HepG2 (cell line): ENCODE data around the gene ZMIZ1. TPM values are rescaled to one million over a fixed set of nuclear protein-coding genes. Genes with fewer than 3 reads are reported as not detected.

ENCODE experiments used
- ATAC-seq: fragments of 200-7000 bp; cut with Tn5 transposase; 3 replicates; pipeline ENCODE4 v1.9.1; 2020; ENCODE audit warnings: mild to moderate bottlenecking, moderate library complexity
- BruUV-seq: library from RNA; stranded (reverse); fragments of 400-500 nt; replicated peaks from 2 replicates; lab custom pipeline; 2021; lab: Mats Ljungman, UMichigan
- CTCF ChIA-PET: fragments of 300-600 bp; formaldehyde crosslinking; extraction: SDS; loops from one replicate; lab custom pipeline; 2021; ENCODE audit warnings: low total read pairs, inconsistent platforms, low intra/inter-chr PET ratio; lab: Yijun Ruan, JAX
- POLR2A ChIA-PET: fragments of 350-600 bp; sonication (Branson Sonifier 250); formaldehyde crosslinking; loops from one replicate; lab custom pipeline; 2020; ENCODE audit warnings: antibody characterized with exemption, inconsistent platforms; lab: Yijun Ruan, JAX
- DNase-seq: peaks from one replicate; pipeline ENCODE4 v3.0.0-alpha.2; 2015; ENCODE audit warnings: low spot score
- FAIRE-seq: peaks from 3 replicates; lab custom pipeline; 2011; peaks lifted over from hg19 to GRCh38; lab: Jason Lieb, UNC
- H2AFZ ChIP-seq: one replicate; pipeline ENCODE4 v1.6.1; 2011; ENCODE audit warnings: low read length, inconsistent platforms
- H3K27ac ChIP-seq: fragments of 300-600 bp; 3 replicates; pipeline ENCODE4 v1.8.0; 2011; ENCODE audit warnings: mixed run types, mild to moderate bottlenecking, mixed read lengths, low read length, inconsistent platforms; ENCODE audit not compliant: insufficient read depth; ENCODE audit errors: extremely low read length
- H3K27me3 ChIP-seq, 2 experiments: fragments of 200-600 bp in 1 of 2; 2 replicates in 1 of 2; 3 replicates in 1 of 2; pipeline versions ENCODE4 v1.6.0 to v1.8.0; 2011; ENCODE audit warnings: low read length in 2 of 2, mild to moderate bottlenecking in 2 of 2, moderate library complexity in 2 of 2, inconsistent platforms in 1 of 2; ENCODE audit not compliant: insufficient read depth in 2 of 2, control insufficient read depth in 1 of 2
- H3K36me3 ChIP-seq, 2 experiments: fragments of 200-600 bp in 1 of 2; replicated peaks in 1 of 2; 2 replicates in 1 of 2; 3 replicates in 1 of 2; pipeline versions ENCODE4 v1.5.1 to v1.8.0; 2011; ENCODE audit warnings: low read length in 2 of 2, inconsistent platforms in 1 of 2; ENCODE audit not compliant: insufficient read depth in 2 of 2, control insufficient read depth in 1 of 2
- H3K4me1 ChIP-seq: 2 replicates; pipeline ENCODE4 v1.5.1; 2012; ENCODE audit warnings: low read length, inconsistent platforms; ENCODE audit not compliant: insufficient read depth
- H3K4me2 ChIP-seq: 2 replicates; pipeline ENCODE4 v1.6.0; 2011; ENCODE audit warnings: low read depth, low read length, inconsistent platforms
- H3K4me3 ChIP-seq, 3 experiments: fragments of 200-600 bp in 1 of 3; sonication (generic), shearing (Covaris generic) in 1 of 3; replicated peaks in 1 of 3; 2 replicates each; pipeline ENCODE4 v1.5.1; 2011 to 2016; ENCODE audit warnings: low read length in 3 of 3, inconsistent platforms in 2 of 3, low read depth in 2 of 3, mild to moderate bottlenecking in 2 of 3, control low read depth in 1 of 3, mixed read lengths in 1 of 3; ENCODE audit not compliant: insufficient read depth in 1 of 3
- H3K79me2 ChIP-seq: one replicate; pipeline ENCODE4 v1.6.1; 2011; ENCODE audit warnings: low read length, inconsistent platforms; ENCODE audit not compliant: insufficient read depth
- H3K9ac ChIP-seq: 2 replicates; pipeline ENCODE4 v1.6.0; 2011; ENCODE audit warnings: mild to moderate bottlenecking, low read depth, low read length, inconsistent platforms; ENCODE audit not compliant: insufficient read depth
- H3K9me3 ChIP-seq: 2 replicates; pipeline ENCODE4 v1.5.1; 2012; ENCODE audit warnings: mild to moderate bottlenecking, low read length
- H4K20me1 ChIP-seq: 2 replicates; pipeline ENCODE4 v1.6.0; 2011; ENCODE audit warnings: inconsistent platforms, mild to moderate bottlenecking, low read length, moderate library complexity; ENCODE audit not compliant: insufficient read depth
- ELF1 ChIP-seq: sonication (generic); formaldehyde crosslinking; IDR thresholded peaks from 2 replicates; pipeline ENCODE4 v1.4.0; 2020; ENCODE audit warnings: missing genetic modification reagents
- RBM22 ChIP-seq: fragments of 200-400 bp; formaldehyde crosslinking; optimal IDR thresholded peaks from 2 replicates; pipeline ENCODE3; 2017; ENCODE audit warnings: mild to moderate bottlenecking, low read length, moderate library complexity
- WGBS: methylation state at CpG from one replicate; pipeline ENCODE4 v1.1.6; 2017; ENCODE audit warnings: low lambda C conversion rate; 5-methylcytosine and 5-hydroxymethylcytosine counted together
- in situ Hi-C: cut with HindIII; loops from 2 replicates; pipeline ENCODE4 v1.10.0; 2017; ENCODE audit warnings: low pct_unique_long_range_greater_than_20kb; ENCODE audit not compliant: extremely low pct_ligation_motif_present
- intact Hi-C: fragments of 100-400 bp; cut with micrococcal nuclease; formaldehyde crosslinking; loops from one replicate; pipeline ENCODE4 v1.10.0; 2022; ENCODE audit not compliant: unreplicated experiment
- polyA plus RNA-seq, 8 experiments: library from polyadenylated mRNA; depleted of rRNA in 3 of 8; stranded (reverse) in 7 of 8; unstranded in 1 of 8; fragments of >200 nt; fragmentation: Illumina TruSeq in 4 of 8; extraction: Trizol in 4 of 8; gene quantifications; 2 replicates each; pipeline versions ENCODE4 v1.2.1 to v1.2.3, GENCODE V29; 2011 to 2016; ENCODE audit warnings: low read depth in 4 of 8, missing spikeins in 1 of 8, mixed read lengths in 1 of 8; ENCODE audit not compliant: insufficient read depth in 1 of 8
- total RNA-seq, 5 experiments: library from RNA; depleted of rRNA; stranded (reverse); fragments of >200 nt; fragmentation: Illumina TruSeq; extraction: Trizol; gene quantifications; 2 replicates each; pipeline ENCODE4 v1.2.3, GENCODE V29; 2016; ENCODE audit warnings: low read depth in 1 of 5
- TF ChIP-seq, protein P1 (sequence below): sonication (generic); formaldehyde crosslinking; IDR thresholded peaks from one replicate; pipeline ENCODE4 v1.5.1; 2020; ENCODE audit warnings: mild to moderate bottlenecking, missing genetic modification reagents; ENCODE audit errors: not compliant biosample characterization

The ZMIZ1 gene
- total and polyA plus RNA-seq, 2 of the 13 experiments (the other 11 are each of a cell fraction or from before 2014, with no cell fraction given) = 5.3 to 10.2 TPM

DNA sequence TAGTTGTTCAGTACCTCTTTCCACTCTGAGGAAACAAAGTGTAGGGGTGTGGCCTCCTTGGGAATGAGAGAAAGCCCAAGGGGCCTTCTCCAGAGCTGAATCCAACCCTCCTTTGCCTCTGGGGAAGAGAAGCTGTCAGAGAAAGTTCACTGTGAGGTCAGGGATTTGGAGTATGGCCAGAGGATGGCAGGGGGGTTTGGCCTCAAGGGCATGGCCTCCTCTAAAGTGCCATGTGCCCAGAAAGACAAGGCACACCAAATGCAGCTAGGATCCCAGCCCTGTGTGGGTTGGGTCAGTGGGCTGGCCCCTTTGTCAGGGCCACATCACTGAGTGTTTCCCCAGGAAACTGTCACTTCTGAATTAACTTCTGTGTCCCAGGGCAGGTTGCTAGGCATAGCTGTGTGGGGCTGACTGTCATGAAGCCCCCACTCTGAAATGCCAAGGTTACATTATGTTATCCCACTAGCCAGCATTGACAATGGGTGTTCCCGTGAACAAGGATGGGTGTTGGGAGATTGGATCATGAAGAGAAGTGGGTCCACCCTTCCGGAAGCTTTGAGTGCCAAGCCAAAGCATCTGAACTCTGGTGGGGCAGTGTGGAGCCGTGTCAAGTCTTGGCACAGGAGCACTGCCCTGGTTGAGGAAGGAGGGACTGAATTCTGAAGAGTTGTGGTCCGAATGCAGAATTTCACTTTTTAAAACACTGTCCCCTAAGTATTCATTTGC is 123.3 kb downstream of the ZMIZ1 start:
- WGBS = 90% methylated on average over 4 of the region's 4 CpGs

More for the DNA sequence above, 123.3 kb downstream of the ZMIZ1 start:
- intact Hi-C loops = loop anchor here (10.0 kb wide), 1 partner anchor 757 kb away; no protein-coding TSS in a partner anchor
- peaks cover 63% of the 10 kb centered on the region for H3K4me1 ChIP-seq
- H3K9me3 ChIP-seq = no peaks in the 10 kb centered on the region
- DNase-seq (no peak), FAIRE-seq (no peak), ATAC-seq (no peak)
- H3K27ac ChIP-seq = no peak overlapping the region
- TF ChIP-seq, protein P1, sequence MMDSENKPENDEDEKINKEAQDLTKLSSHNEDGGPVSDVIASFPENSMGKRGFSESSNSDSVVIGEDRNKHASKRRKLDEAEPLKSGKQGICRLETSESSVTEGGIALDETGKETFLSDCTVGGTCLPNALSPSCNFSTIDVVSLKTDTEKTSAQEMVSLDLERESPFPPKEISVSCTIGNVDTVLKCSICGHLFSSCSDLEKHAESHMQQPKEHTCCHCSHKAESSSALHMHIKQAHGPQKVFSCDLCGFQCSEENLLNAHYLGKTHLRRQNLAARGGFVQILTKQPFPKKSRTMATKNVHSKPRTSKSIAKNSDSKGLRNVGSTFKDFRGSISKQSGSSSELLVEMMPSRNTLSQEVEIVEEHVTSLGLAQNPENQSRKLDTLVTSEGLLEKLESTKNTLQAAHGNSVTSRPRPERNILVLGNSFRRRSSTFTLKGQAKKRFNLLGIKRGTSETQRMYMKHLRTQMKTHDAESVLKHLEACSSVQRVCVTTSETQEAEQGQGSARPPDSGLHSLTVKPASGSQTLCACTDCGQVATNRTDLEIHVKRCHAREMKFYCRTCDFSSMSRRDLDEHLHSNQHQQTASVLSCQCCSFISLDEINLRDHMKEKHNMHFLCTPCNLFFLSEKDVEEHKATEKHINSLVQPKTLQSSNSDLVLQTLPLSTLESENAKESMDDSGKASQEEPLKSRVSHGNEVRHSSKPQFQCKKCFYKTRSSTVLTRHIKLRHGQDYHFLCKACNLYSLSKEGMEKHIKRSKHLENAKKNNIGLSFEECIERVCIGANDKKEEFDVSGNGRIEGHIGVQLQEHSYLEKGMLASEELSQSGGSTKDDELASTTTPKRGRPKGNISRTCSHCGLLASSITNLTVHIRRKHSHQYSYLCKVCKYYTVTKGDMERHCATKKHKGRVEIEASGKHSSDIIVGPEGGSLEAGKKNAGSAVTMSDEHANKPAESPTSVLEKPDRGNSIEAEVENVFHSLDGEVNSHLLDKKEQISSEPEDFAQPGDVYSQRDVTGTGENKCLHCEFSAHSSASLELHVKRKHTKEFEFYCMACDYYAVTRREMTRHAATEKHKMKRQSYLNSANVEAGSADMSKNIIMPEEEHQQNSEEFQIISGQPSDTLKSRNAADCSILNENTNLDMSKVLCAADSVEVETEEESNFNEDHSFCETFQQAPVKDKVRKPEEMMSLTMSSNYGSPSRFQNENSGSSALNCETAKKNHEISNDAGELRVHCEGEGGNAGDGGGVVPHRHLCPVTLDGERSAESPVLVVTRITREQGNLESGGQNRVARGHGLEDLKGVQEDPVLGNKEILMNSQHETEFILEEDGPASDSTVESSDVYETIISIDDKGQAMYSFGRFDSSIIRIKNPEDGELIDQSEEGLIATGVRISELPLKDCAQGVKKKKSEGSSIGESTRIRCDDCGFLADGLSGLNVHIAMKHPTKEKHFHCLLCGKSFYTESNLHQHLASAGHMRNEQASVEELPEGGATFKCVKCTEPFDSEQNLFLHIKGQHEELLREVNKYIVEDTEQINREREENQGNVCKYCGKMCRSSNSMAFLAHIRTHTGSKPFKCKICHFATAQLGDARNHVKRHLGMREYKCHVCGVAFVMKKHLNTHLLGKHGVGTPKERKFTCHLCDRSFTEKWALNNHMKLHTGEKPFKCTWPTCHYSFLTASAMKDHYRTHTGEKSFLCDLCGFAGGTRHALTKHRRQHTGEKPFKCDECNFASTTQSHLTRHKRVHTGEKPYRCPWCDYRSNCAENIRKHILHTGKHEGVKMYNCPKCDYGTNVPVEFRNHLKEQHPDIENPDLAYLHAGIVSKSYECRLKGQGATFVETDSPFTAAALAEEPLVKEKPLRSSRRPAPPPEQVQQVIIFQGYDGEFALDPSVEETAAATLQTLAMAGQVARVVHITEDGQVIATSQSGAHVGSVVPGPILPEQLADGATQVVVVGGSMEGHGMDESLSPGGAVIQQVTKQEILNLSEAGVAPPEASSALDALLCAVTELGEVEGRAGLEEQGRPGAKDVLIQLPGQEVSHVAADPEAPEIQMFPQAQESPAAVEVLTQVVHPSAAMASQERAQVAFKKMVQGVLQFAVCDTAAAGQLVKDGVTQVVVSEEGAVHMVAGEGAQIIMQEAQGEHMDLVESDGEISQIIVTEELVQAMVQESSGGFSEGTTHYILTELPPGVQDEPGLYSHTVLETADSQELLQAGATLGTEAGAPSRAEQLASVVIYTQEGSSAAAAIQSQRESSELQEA (CRISPR knock-in tag) = no peak
- peak; percentile 38 for TF ChIP-seq RBM22
- no peak for TF ChIP-seq ELF1
- peaks cover 12% of the 10 kb centered on the region for H4K20me1 ChIP-seq
- in situ Hi-C loops = loop anchor here (25.0 kb wide), 1 partner anchor 105 kb away; no protein-coding TSS in a partner anchor
- H3K4me2 ChIP-seq = no peak overlapping the region
- no peaks in the 10 kb centered on the region for H3K27me3 ChIP-seq
- peaks cover 19 to 60% of the 10 kb centered on the region in 2 experiments for H3K36me3 ChIP-seq
- H2AFZ ChIP-seq = no peak overlapping the region
- no peak overlapping the region for H3K4me3 ChIP-seq
- BruUV-seq = no TSS peak
- no peaks in the 10 kb centered on the region for H3K79me2 ChIP-seq
- ChIA-PET CTCF (no interaction called here), POLR2A (interaction anchor here (1.4 kb wide), 1 partner anchor 35 kb away, joined by 3 read pairs; no protein-coding TSS in a partner anchor)
- no peak overlapping the region for H3K9ac ChIP-seq
